Pancreas (tissue), 10 donors: Measurements from ENCODE around the gene RBMS1. TPM values are rescaled to one million over a fixed set of nuclear protein-coding genes. Genes with fewer than 3 reads are reported as not detected.

Experiments used
- ATAC-seq, 4 donors: fragments of 200-7000 bp; cut with Tn5 transposase; one replicate each; pipeline versions ENCODE4 v1.8.0 to v1.9.1; 2020; ENCODE audit warnings: mild to moderate bottlenecking in 4 of 4, moderate library complexity in 4 of 4
- DNase-seq, 6 donors: peaks; one replicate each; pipeline ENCODE4 v3.0.0-alpha.2; 2020
- FAIRE-seq: peaks from 2 replicates; lab custom pipeline; 2012; peaks lifted over from hg19 to GRCh38; lab: Jason Lieb, UNC
- H3K27ac ChIP-seq, 4 donors: fragments of 200-600 bp; sonication (generic); 1 replicate in 3 of 4; 2 replicates in 1 of 4; pipeline versions ENCODE4 v1.5.0 to v1.8.0; 2020
- H3K27me3 ChIP-seq, 4 donors: fragments of 200-600 bp; one replicate each; pipeline ENCODE4 v1.8.0; 2021
- H3K36me3 ChIP-seq, 3 donors: fragments of 200-600 bp; sonication (generic) in 1 of 3; one replicate each; pipeline versions ENCODE4 v1.5.0 to v1.8.0; 2020 to 2021
- H3K4me1 ChIP-seq, 3 donors: fragments of 200-600 bp; one replicate each; pipeline ENCODE4 v1.8.0; 2021
- H3K4me3 ChIP-seq, 4 donors: fragments of 200-600 bp; sonication (generic) in 2 of 4; one replicate each; pipeline versions ENCODE4 v1.5.0 to v1.8.0; 2020 to 2021
- H3K9me3 ChIP-seq, 4 donors: fragments of 200-600 bp; one replicate each; pipeline ENCODE4 v1.8.0; 2021
- WGBS, 2 donors: extraction: QIAGEN DNeasy Blood & Tissue Kit; methylation state at CpG; one replicate each; pipeline ENCODE4 v1.1.7; 2013; 5-methylcytosine and 5-hydroxymethylcytosine counted together
- intact Hi-C, 3 donors: fragments of 100-400 bp; cut with DNase I; formaldehyde crosslinking; loops; one replicate each; pipeline versions ENCODE4 v1.11.1 to v1.14.2; 2022
- polyA plus RNA-seq, 2 donors: library from polyadenylated mRNA; stranded (reverse); fragments of 200-250 nt; gene quantifications; one replicate each; pipeline ENCODE4 v1.2.3, GENCODE V29; 2013
- total RNA-seq, 6 donors: library from RNA; stranded (reverse); fragmentation: NEBNext Ultra II Directional in 4 of 6; extraction: Animal tissue kit (Norgen Biotek cat#: 25700) in 4 of 6; gene quantifications; one replicate each; pipeline versions ENCODE4 v1.2.1 to v1.2.4, GENCODE V29; 2021 to 2023
- TF ChIP-seq, protein P1 (sequence below), 4 donors: fragments of 200-600 bp; sonication (generic) in 3 of 4; IDR thresholded peaks; one replicate each; pipeline versions ENCODE4 v1.5.0 to v1.8.0; 2021; ENCODE audit warnings: antibody characterized with exemption in 4 of 4
- donor health status: healthy with polysubstance abuse.
- donor health status: DM: no; HTN: no; CAD: no; lungs with moderate emphysema.
- donor health status: DM: no; HTN: no; CAD: no.
- donor health status: control.
- donor health status: control.
- donor health status: Bipolar disorder and iron deficiency.
- donor health status: DM: yes; HTN: yes; CAD: no.
- donor health status: DM: no; HTN: no; CAD: no.
- donor health status: DM: no; HTN: no; CAD: no.
- donor health status: DM: yes; HTN: yes; CAD: no.

RBMS1 gene
- total and polyA plus RNA-seq, 8 donors = 6.3 to 26.1 (median 8.7) TPM

GRCh38 chr2:160252278-160252887, 241.2 kb downstream of the RBMS1 start:
- no peaks in the 10 kb centered on the region for H3K9me3 ChIP-seq
- TF ChIP-seq, protein P1, sequence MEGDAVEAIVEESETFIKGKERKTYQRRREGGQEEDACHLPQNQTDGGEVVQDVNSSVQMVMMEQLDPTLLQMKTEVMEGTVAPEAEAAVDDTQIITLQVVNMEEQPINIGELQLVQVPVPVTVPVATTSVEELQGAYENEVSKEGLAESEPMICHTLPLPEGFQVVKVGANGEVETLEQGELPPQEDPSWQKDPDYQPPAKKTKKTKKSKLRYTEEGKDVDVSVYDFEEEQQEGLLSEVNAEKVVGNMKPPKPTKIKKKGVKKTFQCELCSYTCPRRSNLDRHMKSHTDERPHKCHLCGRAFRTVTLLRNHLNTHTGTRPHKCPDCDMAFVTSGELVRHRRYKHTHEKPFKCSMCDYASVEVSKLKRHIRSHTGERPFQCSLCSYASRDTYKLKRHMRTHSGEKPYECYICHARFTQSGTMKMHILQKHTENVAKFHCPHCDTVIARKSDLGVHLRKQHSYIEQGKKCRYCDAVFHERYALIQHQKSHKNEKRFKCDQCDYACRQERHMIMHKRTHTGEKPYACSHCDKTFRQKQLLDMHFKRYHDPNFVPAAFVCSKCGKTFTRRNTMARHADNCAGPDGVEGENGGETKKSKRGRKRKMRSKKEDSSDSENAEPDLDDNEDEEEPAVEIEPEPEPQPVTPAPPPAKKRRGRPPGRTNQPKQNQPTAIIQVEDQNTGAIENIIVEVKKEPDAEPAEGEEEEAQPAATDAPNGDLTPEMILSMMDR (IDR thresholded peaks at IDR 0.05) = peak; percentile 44 to 65 (median 56)
- peak; percentile 89 for FAIRE-seq
- intact Hi-C loops = no loop called here
- H3K4me1 ChIP-seq = peaks cover 4 to 33% (median 27%) of the 10 kb centered on the region in 3 donors
- no peaks in the 10 kb centered on the region for H3K27me3 ChIP-seq
- 0 to 2% methylated on average over 1 of the region's 1 CpG for WGBS, 2 donors
- H3K27ac ChIP-seq = peak overlapping the region in 1 of 4 donors; percentile 44
- no peak for DNase-seq
- ATAC-seq = peak; percentile 55 to 85 (median 71)
- H3K36me3 ChIP-seq = no peaks in the 10 kb centered on the region
- no peak overlapping the region for H3K4me3 ChIP-seq

DNA sequence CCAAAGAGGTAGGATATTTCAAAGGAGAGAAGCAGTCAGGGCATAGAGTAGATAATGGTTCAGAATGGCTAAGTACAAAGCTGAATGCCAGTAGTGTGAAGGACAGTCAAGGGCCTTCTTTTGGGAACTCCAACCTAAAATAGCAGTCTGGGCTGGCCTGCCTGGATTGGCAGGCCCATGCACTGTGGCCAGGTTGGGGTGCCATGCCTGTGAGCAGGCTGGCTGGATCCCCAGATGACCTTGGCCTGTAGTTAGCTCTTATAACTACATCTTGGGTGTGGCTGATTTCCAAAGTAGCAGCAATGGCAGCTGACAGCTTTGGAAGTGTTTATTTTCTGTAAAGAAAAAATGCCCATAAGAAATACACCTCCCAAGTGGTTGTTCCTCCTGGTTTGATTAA, 242.0 kb downstream of the RBMS1 start:
- peak in 1 of 4 donors; percentile 31 for ATAC-seq
- no peak overlapping the region for H3K4me3 ChIP-seq
- H3K36me3 ChIP-seq = no peaks in the 10 kb centered on the region
- TF ChIP-seq, protein P1 (IDR thresholded peaks at IDR 0.05) = no peak
- no peaks in the 10 kb centered on the region for H3K9me3 ChIP-seq
- no peak for FAIRE-seq
- peaks cover 4 to 30% (median 25%) of the 10 kb centered on the region in 3 donors for H3K4me1 ChIP-seq
- H3K27ac ChIP-seq = peak overlapping the region in 1 of 4 donors; percentile 32
- no peaks in the 10 kb centered on the region for H3K27me3 ChIP-seq
- DNase-seq = no peak
- intact Hi-C loops = no loop called here

DNA sequence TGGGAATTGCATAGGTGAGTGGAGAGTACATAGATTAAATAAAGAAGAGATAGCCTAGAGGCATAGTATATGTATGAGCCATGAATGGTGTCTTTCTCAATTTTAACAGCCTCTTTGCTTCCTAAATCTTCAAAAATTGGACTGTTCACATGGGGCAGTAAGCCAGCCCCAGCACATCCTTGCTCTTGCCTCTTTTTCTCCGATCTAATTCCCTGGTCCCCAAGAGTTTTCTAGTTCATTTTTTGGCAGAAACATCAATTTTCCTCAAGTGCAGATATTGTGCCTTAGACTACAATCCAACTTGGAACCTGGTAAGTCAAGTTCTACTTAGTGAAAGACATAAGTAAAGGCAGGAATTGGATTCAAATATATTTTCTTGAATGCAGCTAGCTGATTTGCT, 243.7 kb downstream of the RBMS1 start:
- WGBS, 2 donors = 92 to 95% methylated on average over 1 of the region's 1 CpG
- intact Hi-C loops = no loop called here
- H3K27me3 ChIP-seq = no peaks in the 10 kb centered on the region
- H3K4me3 ChIP-seq = no peak overlapping the region
- TF ChIP-seq, protein P1 (IDR thresholded peaks at IDR 0.05) = no peak
- H3K4me1 ChIP-seq = peaks cover 4 to 27% (median 16%) of the 10 kb centered on the region in 3 donors
- DNase-seq (no peak), ATAC-seq (no peak), FAIRE-seq (no peak)
- H3K36me3 ChIP-seq = no peaks in the 10 kb centered on the region
- no peaks in the 10 kb centered on the region for H3K9me3 ChIP-seq
- H3K27ac ChIP-seq = no peak overlapping the region

GRCh38 chr2:160247296-160248035, 246.1 kb downstream of the RBMS1 start:
- FAIRE-seq (no peak), ATAC-seq (no peak), DNase-seq (no peak)
- intact Hi-C loops = no loop called here
- Histone ChIP-seq H3K4me3 (no peak overlapping the region), H3K9me3 (no peaks in the 10 kb centered on the region), H3K27ac (no peak overlapping the region), H3K27me3 (no peaks in the 10 kb centered on the region), H3K4me1 (peaks cover 3 to 16% (median 7%) of the 10 kb centered on the region in 3 donors), H3K36me3 (no peaks in the 10 kb centered on the region)
- 86 to 91% methylated on average over 6 of the region's 6 CpGs for WGBS, 2 donors
- TF ChIP-seq, protein P1 (IDR thresholded peaks at IDR 0.05) = no peak

DNA sequence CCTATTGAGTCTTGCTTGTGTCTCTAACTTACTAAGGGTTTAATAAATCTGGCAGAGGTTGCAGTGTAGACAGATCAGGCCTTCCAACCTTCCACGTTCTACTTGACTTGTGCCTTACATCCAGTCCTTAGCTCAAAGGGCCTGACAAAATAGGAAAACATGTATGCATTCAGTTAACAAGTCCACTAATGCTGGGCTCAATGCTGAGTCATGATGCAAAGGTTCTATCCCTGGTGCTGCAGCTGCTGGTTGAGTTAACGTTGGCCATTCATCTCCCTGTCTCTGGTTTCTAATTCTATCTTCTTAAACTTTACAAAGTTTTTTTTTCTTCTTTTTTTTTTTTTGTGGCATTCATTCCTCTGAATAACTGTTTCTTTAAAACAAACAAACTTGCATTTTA, 247.3 kb downstream of the RBMS1 start:
- peaks cover 8 to 18% (median 9%) of the 10 kb centered on the region in 3 donors for H3K4me1 ChIP-seq
- no peaks in the 10 kb centered on the region for H3K27me3 ChIP-seq
- DNase-seq = no peak
- no peak overlapping the region for H3K27ac ChIP-seq
- no peaks in the 10 kb centered on the region for H3K9me3 ChIP-seq
- intact Hi-C loops = no loop called here
- no peak for ATAC-seq
- 86 to 89% methylated on average over 2 of the region's 2 CpGs for WGBS, 2 donors
- TF ChIP-seq, protein P1 (IDR thresholded peaks at IDR 0.05) = no peak
- no peak overlapping the region for H3K4me3 ChIP-seq
- no peaks in the 10 kb centered on the region for H3K36me3 ChIP-seq
- FAIRE-seq = no peak
